GM18526 (cell line): ENCODE measurements around the gene ZNF592.
A peak's percentile ranks its signal among the peaks of the same experiment; 100 is the strongest.

Source experiments
- POLR2A ChIP-seq: IDR thresholded peaks from 3 replicates; pipeline ENCODE4 v1.6.1; 2011; ENCODE audit not compliant: insufficient read length; ENCODE audit errors: extremely low read depth

Gene ZNF592, protein sequence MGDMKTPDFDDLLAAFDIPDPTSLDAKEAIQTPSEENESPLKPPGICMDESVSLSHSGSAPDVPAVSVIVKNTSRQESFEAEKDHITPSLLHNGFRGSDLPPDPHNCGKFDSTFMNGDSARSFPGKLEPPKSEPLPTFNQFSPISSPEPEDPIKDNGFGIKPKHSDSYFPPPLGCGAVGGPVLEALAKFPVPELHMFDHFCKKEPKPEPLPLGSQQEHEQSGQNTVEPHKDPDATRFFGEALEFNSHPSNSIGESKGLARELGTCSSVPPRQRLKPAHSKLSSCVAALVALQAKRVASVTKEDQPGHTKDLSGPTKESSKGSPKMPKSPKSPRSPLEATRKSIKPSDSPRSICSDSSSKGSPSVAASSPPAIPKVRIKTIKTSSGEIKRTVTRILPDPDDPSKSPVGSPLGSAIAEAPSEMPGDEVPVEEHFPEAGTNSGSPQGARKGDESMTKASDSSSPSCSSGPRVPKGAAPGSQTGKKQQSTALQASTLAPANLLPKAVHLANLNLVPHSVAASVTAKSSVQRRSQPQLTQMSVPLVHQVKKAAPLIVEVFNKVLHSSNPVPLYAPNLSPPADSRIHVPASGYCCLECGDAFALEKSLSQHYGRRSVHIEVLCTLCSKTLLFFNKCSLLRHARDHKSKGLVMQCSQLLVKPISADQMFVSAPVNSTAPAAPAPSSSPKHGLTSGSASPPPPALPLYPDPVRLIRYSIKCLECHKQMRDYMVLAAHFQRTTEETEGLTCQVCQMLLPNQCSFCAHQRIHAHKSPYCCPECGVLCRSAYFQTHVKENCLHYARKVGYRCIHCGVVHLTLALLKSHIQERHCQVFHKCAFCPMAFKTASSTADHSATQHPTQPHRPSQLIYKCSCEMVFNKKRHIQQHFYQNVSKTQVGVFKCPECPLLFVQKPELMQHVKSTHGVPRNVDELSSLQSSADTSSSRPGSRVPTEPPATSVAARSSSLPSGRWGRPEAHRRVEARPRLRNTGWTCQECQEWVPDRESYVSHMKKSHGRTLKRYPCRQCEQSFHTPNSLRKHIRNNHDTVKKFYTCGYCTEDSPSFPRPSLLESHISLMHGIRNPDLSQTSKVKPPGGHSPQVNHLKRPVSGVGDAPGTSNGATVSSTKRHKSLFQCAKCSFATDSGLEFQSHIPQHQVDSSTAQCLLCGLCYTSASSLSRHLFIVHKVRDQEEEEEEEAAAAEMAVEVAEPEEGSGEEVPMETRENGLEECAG (N-terminal part only)

DNA sequence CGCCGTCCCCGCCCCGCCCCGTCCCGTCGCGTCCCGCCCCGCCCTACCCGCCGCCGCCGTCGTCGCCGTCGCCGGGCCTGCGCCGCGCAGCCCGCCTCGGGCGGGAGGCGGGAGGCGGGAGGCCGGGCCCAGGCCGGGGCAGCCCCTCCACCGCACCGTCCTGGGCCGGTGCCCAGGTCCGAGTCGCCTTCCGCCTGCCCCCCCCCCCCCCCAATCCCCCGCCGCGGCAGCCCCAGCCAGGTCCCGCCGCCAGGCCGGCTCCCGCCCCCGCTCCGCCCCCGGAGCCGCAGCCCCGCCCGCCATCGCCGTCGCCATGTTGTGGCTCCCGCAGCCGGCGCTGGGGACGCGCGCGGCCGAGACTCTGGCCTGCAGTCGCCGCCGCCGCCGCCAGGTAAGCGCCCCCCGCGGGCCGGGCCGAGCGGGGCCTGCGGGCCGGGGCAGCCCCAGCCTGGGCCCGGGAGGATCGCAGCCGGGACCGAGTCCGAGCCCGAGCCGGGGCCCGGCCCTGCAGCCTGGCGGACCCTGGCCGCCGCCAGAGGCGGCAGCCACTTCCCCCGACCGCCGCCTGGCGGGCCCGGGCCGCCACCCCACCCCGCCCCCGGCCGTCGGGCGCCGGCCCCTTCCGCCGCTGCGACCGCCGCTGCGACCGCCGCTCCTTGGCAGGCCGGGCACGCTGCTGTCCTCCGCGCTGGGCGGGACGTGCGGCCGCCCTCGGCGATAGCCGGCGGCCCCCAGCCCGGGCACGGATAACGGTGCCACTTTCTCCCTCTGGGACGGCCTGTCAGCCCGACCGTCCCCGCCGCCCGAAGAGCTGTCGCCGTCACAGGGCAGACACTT is at the start of gene ZNF592:
ZNF592 (plus strand) TSS at position 319 of the 837 bp plus-strand sequence. CDS start 34,084 bp downstream, outside the sequence.
- TF ChIP-seq POLR2A: peak; percentile 56

DNA sequence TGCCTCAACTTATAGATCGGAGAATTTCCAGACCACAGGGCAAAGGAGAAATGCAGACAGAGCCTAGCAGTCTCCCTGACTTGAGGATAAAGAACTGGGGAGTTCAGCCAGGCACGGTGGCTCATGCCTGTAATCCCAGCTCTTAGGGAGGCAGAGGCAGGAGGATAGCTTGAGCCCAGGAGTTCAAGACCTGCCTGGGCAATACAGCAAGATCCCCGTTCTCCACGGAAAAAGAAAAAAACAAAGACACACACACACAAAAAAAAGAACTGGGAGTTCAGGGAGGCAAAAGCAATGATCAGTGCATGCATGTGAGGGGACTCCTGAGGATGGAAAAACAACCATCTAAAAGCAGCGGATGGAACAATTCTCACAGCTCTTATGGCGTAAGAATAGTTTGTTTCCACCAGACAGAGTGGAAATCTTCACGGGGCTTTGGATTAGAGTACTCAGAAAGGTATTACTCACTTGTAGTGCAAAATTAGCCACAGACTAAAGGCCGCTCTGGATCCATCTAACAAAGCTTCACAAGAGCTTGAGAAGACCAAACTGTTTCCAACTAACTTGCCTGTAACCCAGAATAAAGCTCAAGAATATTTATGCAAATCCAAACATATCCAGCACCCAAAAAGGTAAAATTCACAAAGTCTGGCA is 48.7 kb upstream of the ZNF592 start:
- no peak for TF ChIP-seq POLR2A

DNA sequence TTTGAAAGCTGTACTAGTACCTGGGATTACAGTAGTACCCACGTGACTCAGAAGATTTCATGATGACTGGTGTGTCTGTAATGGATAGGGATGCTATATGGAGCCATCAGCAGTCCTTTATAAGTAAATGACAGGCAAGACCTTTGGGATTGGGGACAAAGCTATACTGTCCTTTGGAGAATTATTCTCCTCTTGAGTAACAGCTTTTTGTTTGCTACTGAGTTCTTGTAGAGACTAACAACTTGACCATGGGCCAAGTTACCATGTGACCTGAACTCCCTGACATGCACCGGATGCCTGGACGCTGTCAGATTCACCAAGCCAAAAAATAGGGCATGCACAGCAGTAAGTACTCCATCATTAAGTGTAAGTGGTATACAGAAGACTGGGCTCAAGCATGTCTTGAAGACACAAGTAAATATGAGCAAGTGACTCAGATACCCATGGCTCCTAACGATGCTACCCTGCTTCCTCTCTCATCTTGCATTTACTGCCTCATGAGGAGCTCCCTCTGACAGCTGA is 45.4 kb upstream of the ZNF592 start:
- no peak for TF ChIP-seq POLR2A

DNA sequence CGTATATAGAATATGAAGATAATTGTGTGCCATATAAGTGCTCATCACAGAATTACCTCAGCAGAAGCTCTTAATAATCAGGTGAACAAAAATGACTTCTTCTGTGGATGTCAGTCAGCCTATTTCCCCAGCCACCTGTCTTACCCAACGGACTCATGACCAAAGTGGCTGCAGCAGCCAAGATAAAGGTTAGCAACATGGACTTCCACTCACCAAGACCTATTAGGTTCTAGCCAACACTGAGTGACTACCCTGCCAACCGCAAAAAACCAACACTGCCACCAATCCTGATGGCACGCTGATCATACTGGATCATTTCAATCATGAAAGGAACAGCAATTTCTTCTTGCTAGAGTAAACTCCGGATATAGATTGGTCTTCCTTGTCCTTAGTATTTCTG is 44.6 kb upstream of the ZNF592 start:
- TF ChIP-seq POLR2A: no peak

DNA sequence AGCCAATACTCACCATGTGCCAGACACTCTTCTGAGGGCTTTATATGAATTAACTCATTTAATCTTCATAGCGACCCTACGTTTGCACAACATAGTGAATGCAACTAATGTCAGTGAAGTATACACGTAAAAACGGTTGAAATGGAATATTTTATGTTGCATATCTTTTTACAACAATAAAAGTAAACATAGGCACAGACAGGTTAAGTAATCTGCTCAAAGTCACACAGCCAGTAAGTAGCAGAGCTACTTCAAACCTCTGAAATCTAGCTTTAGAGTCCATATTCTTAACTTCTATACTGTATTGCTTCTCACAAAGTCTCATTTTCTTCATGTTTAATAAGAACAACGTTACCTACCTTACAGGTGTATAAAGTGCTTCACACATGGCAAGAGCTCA is 34.0 kb upstream of the ZNF592 start:
- no peak for TF ChIP-seq POLR2A

DNA sequence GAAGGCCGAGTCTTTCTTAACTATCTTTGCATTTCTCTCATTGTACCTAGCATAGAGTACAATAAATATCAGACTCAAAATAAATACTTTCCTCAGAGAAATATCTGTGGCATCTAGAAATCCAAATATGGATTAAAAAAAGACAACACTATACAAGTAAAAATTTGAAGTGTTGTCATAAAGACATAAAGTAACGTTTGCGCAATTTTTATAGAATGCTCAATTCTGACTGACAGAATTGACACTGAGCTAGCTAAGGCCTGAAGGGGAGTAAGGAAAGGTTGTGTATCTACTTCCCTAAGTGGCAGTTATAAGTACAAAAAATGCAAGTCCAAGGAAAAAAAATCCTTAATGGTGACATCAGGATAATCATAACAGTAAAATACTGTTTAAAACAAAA is 33.6 kb upstream of the ZNF592 start:
- TF ChIP-seq POLR2A: no peak

DNA sequence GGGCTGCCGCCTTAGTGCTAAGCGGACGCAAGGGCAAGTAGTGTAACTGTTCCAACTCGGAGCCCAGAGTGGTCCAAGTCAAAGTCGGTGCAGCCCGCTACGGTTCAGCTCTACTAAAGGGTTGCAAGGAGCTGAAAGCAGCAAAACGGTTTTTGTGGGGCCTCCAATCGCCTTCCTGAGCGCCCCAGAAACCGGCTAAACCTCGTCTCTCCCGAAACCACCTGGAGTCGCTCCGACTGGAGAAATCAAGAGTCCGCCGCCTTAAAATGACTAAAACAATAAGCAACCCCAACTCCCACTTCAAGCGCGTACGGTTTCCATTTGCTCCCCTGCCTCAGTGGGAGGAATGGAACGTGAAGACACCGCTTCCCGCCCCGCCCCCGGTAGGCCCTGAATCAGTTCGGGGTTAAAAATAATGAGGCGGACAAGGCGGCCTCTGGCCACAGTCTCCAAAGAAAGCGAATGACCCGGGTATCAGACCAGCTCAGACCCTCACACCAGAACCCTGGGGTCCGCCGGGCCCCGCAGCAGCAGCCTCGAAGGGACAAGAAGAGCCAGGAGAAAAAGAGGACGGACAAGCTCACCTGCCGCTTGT is 32.9 kb upstream of the ZNF592 start:
- TF ChIP-seq POLR2A: no peak

DNA sequence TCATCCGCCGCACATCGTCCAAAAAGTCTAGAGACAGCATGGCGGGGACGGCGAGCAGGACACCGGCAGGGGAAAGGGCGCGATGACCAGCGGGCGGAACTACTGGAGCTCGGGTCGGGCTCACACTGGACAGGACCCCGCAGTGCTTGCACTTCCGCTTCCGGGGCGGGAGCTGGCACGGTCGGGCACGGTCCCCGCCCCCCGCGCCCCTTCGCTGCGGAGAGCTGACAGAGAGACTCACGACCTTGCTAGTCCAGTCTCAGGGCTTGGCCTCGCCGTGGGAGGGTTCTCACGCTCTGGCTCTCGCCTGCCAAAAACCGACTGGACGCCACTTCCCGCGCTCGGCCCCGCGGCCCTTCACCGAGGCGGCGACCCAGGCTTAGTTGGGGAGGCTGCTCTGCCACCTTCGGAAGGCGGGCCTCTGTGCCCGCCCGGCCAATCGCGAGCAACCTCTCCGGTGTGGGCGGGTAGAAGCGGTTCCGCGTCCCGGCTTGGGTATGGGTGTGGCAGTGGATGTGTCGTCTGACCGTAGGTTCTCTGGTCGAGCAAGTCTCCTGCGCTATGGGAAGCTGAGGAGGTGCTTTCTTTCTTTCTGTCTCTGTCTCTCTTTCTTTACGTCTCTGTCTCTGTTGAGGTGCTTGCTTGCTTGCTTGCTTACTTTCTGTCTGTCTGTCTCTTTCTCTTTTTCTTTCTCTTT is 32.2 kb upstream of the ZNF592 start, which contains the start of gene SEC11A:
SEC11A (minus strand) TSS at position 104 of the 697 bp plus-strand sequence; CDS start at position 40, 64 bp downstream.
- peak; percentile 75 for TF ChIP-seq POLR2A

DNA sequence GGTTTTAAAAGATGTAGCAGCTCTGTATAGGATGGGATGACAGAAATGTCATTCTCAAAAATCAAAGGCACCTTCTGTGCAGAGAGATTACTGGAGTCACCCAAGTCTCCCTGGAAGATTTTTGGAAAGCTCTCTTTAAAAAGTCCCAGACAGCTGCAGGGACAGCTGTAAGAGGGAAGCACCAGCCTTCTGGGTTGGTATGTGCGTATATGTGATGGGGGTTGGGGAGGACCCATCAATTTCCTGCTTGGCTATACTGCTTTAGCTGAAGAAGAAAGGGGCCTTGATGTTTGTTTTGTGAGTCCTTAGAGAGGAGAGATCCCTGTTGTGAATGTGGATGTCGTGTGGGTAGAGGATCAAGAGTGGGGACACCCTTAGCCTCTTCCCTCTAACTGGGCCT is 27.0 kb upstream of the ZNF592 start:
- TF ChIP-seq POLR2A: no peak

DNA sequence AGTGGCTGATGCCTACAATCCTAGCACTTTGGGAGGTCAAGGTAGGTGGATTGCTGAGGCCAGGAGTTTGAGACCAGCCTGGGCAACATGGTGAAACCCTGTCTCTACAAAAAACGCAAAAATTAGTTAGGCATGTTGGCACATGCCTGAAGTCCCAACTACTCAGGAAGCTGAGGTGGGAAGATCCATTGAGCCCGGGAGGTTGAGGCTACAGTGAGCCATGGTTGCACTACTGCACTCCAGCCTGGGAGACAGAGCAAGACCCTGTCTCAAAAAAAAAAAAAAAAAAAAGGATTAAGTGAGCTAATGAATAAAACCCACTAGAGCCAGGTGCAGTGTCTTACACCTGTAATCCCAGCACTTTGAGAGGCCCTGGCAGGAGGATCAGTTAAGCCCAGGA is 25.8 kb upstream of the ZNF592 start:
- no peak for TF ChIP-seq POLR2A

DNA sequence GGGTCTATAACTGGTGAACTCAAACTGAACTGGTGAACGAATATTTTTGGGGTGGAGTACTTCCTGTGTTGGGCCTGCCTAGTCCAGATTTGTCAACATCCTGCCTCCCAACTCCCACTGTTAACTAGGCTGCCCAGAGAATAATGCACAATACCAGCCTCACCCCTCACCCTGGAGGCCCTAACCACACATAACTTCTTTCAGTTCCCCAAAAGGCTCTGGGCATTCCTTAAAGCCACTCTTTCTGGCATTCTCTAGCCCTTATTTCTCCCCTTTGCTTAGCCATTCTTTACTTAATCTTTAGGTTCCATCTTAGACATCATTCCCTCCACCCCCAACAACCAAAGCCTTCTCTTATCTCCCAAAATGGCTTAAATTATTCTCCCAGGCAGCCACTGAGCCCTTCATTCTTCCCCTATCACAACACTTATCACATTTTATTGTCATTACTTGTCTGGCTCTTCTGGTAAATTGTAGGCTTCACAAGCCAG is 23.3 kb upstream of the ZNF592 start:
- TF ChIP-seq POLR2A: no peak

DNA sequence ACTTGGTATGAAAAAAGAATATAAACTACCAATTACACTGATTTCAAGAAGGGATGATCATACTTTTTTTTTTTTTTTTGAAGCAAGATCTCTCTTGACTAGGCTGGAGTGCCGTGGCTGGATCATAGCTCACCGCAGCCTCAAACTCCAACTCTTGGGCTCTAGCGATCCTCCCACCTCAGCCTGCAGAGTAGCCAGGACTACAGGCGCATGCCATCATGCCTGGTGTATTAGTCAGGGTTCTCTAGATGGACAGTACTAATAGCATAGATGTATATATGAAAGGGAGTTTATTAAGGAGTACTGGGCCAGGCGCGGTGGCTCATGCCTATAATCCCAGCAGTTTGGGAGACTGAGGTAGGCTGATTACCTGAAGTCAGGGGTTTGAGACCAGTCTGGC is 21.0 kb upstream of the ZNF592 start:
- TF ChIP-seq POLR2A: no peak
